Stimulated activated CD8-positive, alpha-beta memory T cell treated with anti-CD3 and anti-CD28 coated beads, Interleukin-4, amount 100 ng/mL, for 4 hours (primary cell): ENCODE results near the gene ATP5F1E.
"Not testable (repeated sequence)": the region's sequence is repeated elsewhere in the genome, so short reads cannot be mapped to it uniquely, and the experiment has no call there.

Source experiments
- DNase-seq, 2 donors: peaks; one replicate each; pipeline ENCODE4 v3.0.0-alpha.2; 2020; ENCODE audit warnings: low read depth in 2 of 2, low spot score in 1 of 2

The ATP5F1E gene

GRCh38 chr20:59043698-59044097 lies 11.6 kb upstream of the ATP5F1E start:
- DNase-seq: no peak

- peak; percentile 79 to 86 for DNase-seq
Measured at GRCh38 chr20:59042796-59043631, 10.9 kb upstream of the ATP5F1E start.

- peak in 1 of 2 donors; percentile 8 for DNase-seq
Measured at GRCh38 chr20:59042151-59042795, 10.1 kb upstream of the ATP5F1E start, which contains the start of gene PRELID3B. Gene PRELID3B (minus strand): TSS chr20:59042786. CDS start chr20:59042730, 56 bp downstream.

GRCh38 chr20:59041487-59041886 lies 9.4 kb upstream of the ATP5F1E start:
- DNase-seq: not testable (repeated sequence)

- no peak for DNase-seq
Measured at GRCh38 chr20:59040667-59041066, 8.5 kb upstream of the ATP5F1E start.

- DNase-seq: no peak
Measured at GRCh38 chr20:59039233-59039632, 7.1 kb upstream of the ATP5F1E start.

- DNase-seq: no peak
Measured at GRCh38 chr20:59037386-59037785, 5.3 kb upstream of the ATP5F1E start.

GRCh38 chr20:59035381-59035780 lies 3.2 kb upstream of the ATP5F1E start:
- no peak for DNase-seq

GRCh38 chr20:59033616-59034165 lies 1.6 kb upstream of the ATP5F1E start:
- DNase-seq: no peak

GRCh38 chr20:59033093-59033492 lies 958 bp upstream of the ATP5F1E start:
- DNase-seq: no peak

- no peak for DNase-seq
Measured at GRCh38 chr20:59032713-59033059, 551 bp upstream of the ATP5F1E start.

- DNase-seq: no peak
Measured at GRCh38 chr20:59031564-59032022, 542 bp downstream of the ATP5F1E start.

GRCh38 chr20:59030911-59031563 lies 1.1 kb downstream of the ATP5F1E start:
- DNase-seq: no peak

GRCh38 chr20:59028812-59029211 lies 3.3 kb downstream of the ATP5F1E start:
- DNase-seq: no peak

GRCh38 chr20:59027741-59028320 lies 4.3 kb downstream of the ATP5F1E start:
- no peak for DNase-seq

GRCh38 chr20:59026904-59027740 lies 5.0 kb downstream of the ATP5F1E start:
- no peak for DNase-seq

GRCh38 chr20:59025511-59025910 lies 6.6 kb downstream of the ATP5F1E start:
- no peak for DNase-seq

GRCh38 chr20:59025086-59025485 lies 7.0 kb downstream of the ATP5F1E start:
- no peak for DNase-seq

- DNase-seq: no peak
Measured at GRCh38 chr20:59024111-59024530, 8.0 kb downstream of the ATP5F1E start.

GRCh38 chr20:59023616-59024015 lies 8.5 kb downstream of the ATP5F1E start:
- no peak for DNase-seq
